Liver (tissue), 3 donors: ENCODE measurements around the gene BRME1.

Source experiments
- EGR1 ChIP-seq, 2 donors: IDR thresholded peaks; 2 replicates each; pipeline ENCODE4 v1.6.1; 2016 to 2018; ENCODE audit warnings: antibody characterized with exemption in 2 of 2, low read depth in 2 of 2
- GABPA ChIP-seq, 2 donors: IDR thresholded peaks in 1 of 2; conservative IDR thresholded peaks in 1 of 2; 2 replicates each; pipeline ENCODE4 v1.6.1; 2016; ENCODE audit warnings: antibody characterized with exemption in 2 of 2, mild to moderate bottlenecking in 1 of 2, moderate library complexity in 1 of 2
- JUND ChIP-seq, 2 donors: IDR thresholded peaks; 2 replicates each; pipeline ENCODE4 v1.6.1; 2016; ENCODE audit warnings: antibody characterized with exemption in 2 of 2
- MAX ChIP-seq: IDR thresholded peaks from 2 replicates; pipeline ENCODE4 v1.6.1; 2016; ENCODE audit warnings: antibody characterized with exemption
- YY1 ChIP-seq: IDR thresholded peaks from 2 replicates; pipeline ENCODE4 v1.6.1; 2016; ENCODE audit warnings: antibody characterized with exemption, mild to moderate bottlenecking
- TF ChIP-seq, protein P1 (sequence below): fragments of 150-350 bp; IDR thresholded peaks from 2 replicates; pipeline ENCODE4 v1.5.1; 2017; ENCODE audit warnings: improper control_type of control experiment, low read depth, low read length; ENCODE audit not compliant: missing input control
- TF ChIP-seq, protein P2 (sequence below): IDR thresholded peaks from 2 replicates; pipeline ENCODE4 v1.6.1; 2016; ENCODE audit warnings: antibody characterized with exemption
- donor health status: healthy.
- donor health status: healthy.

GRCh38 chr19:13899912-13900584 is 5.9 kb downstream of the BRME1 start:
- TF ChIP-seq YY1: no peak
- TF ChIP-seq, protein P1, sequence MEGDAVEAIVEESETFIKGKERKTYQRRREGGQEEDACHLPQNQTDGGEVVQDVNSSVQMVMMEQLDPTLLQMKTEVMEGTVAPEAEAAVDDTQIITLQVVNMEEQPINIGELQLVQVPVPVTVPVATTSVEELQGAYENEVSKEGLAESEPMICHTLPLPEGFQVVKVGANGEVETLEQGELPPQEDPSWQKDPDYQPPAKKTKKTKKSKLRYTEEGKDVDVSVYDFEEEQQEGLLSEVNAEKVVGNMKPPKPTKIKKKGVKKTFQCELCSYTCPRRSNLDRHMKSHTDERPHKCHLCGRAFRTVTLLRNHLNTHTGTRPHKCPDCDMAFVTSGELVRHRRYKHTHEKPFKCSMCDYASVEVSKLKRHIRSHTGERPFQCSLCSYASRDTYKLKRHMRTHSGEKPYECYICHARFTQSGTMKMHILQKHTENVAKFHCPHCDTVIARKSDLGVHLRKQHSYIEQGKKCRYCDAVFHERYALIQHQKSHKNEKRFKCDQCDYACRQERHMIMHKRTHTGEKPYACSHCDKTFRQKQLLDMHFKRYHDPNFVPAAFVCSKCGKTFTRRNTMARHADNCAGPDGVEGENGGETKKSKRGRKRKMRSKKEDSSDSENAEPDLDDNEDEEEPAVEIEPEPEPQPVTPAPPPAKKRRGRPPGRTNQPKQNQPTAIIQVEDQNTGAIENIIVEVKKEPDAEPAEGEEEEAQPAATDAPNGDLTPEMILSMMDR: no peak
- TF ChIP-seq MAX: no peak
- TF ChIP-seq EGR1 (IDR thresholded peaks at IDR 0.05; ENCODE audit: low read depth in 2 of 2): no peak
- TF ChIP-seq, protein P2, sequence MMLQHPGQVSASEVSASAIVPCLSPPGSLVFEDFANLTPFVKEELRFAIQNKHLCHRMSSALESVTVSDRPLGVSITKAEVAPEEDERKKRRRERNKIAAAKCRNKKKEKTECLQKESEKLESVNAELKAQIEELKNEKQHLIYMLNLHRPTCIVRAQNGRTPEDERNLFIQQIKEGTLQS: no peak
- TF ChIP-seq GABPA (IDR thresholded peaks at IDR 0.05 in 1 of 2, conservative IDR thresholded peaks at IDR 0.05 in 1 of 2): no peak
- no peak for TF ChIP-seq JUND (IDR thresholded peaks at IDR 0.05)
